ENCODE results near the gene JMJD7. TPM values are rescaled to one million over a fixed set of nuclear protein-coding genes. Genes with fewer than 3 reads are reported as not detected.

Gene JMJD7
- total RNA-seq, 2 experiments from 2014 or later, result 17.1 to 17.6 TPM

GRCh38 chr15:41801850-41802455 is 25.9 kb upstream of the JMJD7 start:
- Mint-ChIP-seq H3K36me3 (ENCODE audit: low read depth) (peaks cover 8% of the 10 kb centered on the region), H3K27me3 (no peaks in the 10 kb centered on the region), H3K9me3 (ENCODE audit: low read depth) (no peaks in the 10 kb centered on the region), H3K4me1 (peaks cover 17% of the 10 kb centered on the region), H3K4me3 (no peak overlapping the region), H3K27ac (no peak overlapping the region)
- ATAC-seq (peak; percentile 37), DNase-seq (no peak)
- intact Hi-C loops (cut with DNase I, micrococcal nuclease), result no loop called here
- CTCF ChIA-PET, result interaction anchor here (0.8 to 1.8 kb wide), 4 partner anchors 9 to 102 kb away, joined by 3 to 12 read pairs (median 5); partner anchors contain the start of gene MAPKBP1
- POLR2A ChIA-PET, result interaction anchor here (0.5 kb wide), 1 partner anchor 1949 kb away, joined by 5 read pairs; no protein-coding TSS in a partner anchor

GRCh38 chr15:41804361-41804760 is 23.5 kb upstream of the JMJD7 start:
- CTCF ChIA-PET, result interaction anchor here (0.7 to 1.4 kb wide), 2 partner anchors 26 to 28 kb away, joined by 3 to 4 read pairs; no protein-coding TSS in a partner anchor
- Mint-ChIP-seq H3K36me3 (ENCODE audit: low read depth) (peaks cover 8% of the 10 kb centered on the region), H3K27ac (peak overlapping the region; percentile 22)

GRCh38 chr15:41804916-41805666 is 22.8 kb upstream of the JMJD7 start:
- H3K27ac Mint-ChIP-seq, result no peak overlapping the region

More at GRCh38 chr15:41804361-41804760, 23.5 kb upstream of the JMJD7 start:
- DNase-seq (no peak), ATAC-seq (no peak)
- POLR2A ChIA-PET, result no interaction called here
- Mint-ChIP-seq H3K27me3 (no peaks in the 10 kb centered on the region), H3K9me3 (ENCODE audit: low read depth) (no peaks in the 10 kb centered on the region), H3K4me1 (peaks cover 8% of the 10 kb centered on the region), H3K4me3 (no peak overlapping the region)
- intact Hi-C loops (cut with DNase I, micrococcal nuclease), result no loop called here

GRCh38 chr15:41805711-41806110 is 22.2 kb upstream of the JMJD7 start:
- H3K27ac Mint-ChIP-seq, result no peak overlapping the region
- no peaks in the 10 kb centered on the region for H3K27me3 Mint-ChIP-seq
- ATAC-seq, result no peak
- ChIA-PET POLR2A (no interaction called here), CTCF (interaction anchor here (0.9 to 1.1 kb wide), 2 partner anchors 32 to 33 kb away, joined by 3 to 6 read pairs; partner anchors contain the start of gene MAPKBP1)
- H3K36me3 Mint-ChIP-seq (ENCODE audit: low read depth), result peaks cover 4% of the 10 kb centered on the region
- H3K4me1 Mint-ChIP-seq, result peaks cover 4% of the 10 kb centered on the region
- no peaks in the 10 kb centered on the region for H3K9me3 Mint-ChIP-seq (ENCODE audit: low read depth)
- no peak for DNase-seq
- intact Hi-C loops (cut with DNase I, micrococcal nuclease), result no loop called here
- no peak overlapping the region for H3K4me3 Mint-ChIP-seq

More at GRCh38 chr15:41804916-41805666, 22.8 kb upstream of the JMJD7 start:
- H3K27me3 Mint-ChIP-seq, result no peaks in the 10 kb centered on the region
- no peak overlapping the region for H3K4me3 Mint-ChIP-seq
- H3K4me1 Mint-ChIP-seq, result peaks cover 4% of the 10 kb centered on the region
- H3K9me3 Mint-ChIP-seq (ENCODE audit: low read depth), result no peaks in the 10 kb centered on the region
- intact Hi-C loops (cut with DNase I, micrococcal nuclease), result no loop called here
- CTCF ChIA-PET, result interaction anchor here (0.7 to 1.1 kb wide), 3 partner anchors 27 to 32 kb away, joined by 3 to 6 read pairs (median 3); partner anchors contain the start of gene MAPKBP1
- H3K36me3 Mint-ChIP-seq (ENCODE audit: low read depth), result peaks cover 8% of the 10 kb centered on the region
- ATAC-seq (no peak), DNase-seq (no peak)
- POLR2A ChIA-PET, result no interaction called here

- DNase-seq (no peak), ATAC-seq (no peak)
- CTCF ChIA-PET, result interaction anchor here (0.6 to 8.6 kb wide), 3 partner anchors 32 to 134 kb away, joined by 3 to 233 read pairs (median 3); partner anchors contain the start of gene MAPKBP1
- POLR2A ChIA-PET, result no interaction called here
- Mint-ChIP-seq H3K4me3 (no peak overlapping the region), H3K4me1 (peaks cover 4% of the 10 kb centered on the region), H3K27ac (no peak overlapping the region), H3K36me3 (ENCODE audit: low read depth) (no peaks in the 10 kb centered on the region), H3K27me3 (no peaks in the 10 kb centered on the region), H3K9me3 (ENCODE audit: low read depth) (no peaks in the 10 kb centered on the region)
- intact Hi-C loops (cut with DNase I, micrococcal nuclease), result no loop called here
Observed at GRCh38 chr15:41806291-41807181, 21.4 kb upstream of the JMJD7 start.

GRCh38 chr15:41809121-41809520 is 18.8 kb upstream of the JMJD7 start:
- intact Hi-C loops (cut with DNase I, micrococcal nuclease), result no loop called here
- POLR2A ChIA-PET, result no interaction called here
- H3K27ac Mint-ChIP-seq, result no peak overlapping the region

GRCh38 chr15:41809526-41810220 is 18.2 kb upstream of the JMJD7 start:
- DNase-seq (no peak), ATAC-seq (no peak)
- CTCF ChIA-PET, result interaction anchor here (0.7 to 8.6 kb wide), 11 partner anchors 8 to 556 kb away, joined by 3 to 233 read pairs (median 4); partner anchors contain the start of gene MAPKBP1
- Mint-ChIP-seq H3K27ac (peak overlapping the region; percentile 33), H3K36me3 (ENCODE audit: low read depth) (no peaks in the 10 kb centered on the region), H3K4me1 (peaks cover 3% of the 10 kb centered on the region), H3K27me3 (no peaks in the 10 kb centered on the region), H3K9me3 (ENCODE audit: low read depth) (no peaks in the 10 kb centered on the region), H3K4me3 (no peak overlapping the region)
- intact Hi-C loops (cut with DNase I, micrococcal nuclease), result loop anchor here (2.0 to 5.0 kb wide), 2 partner anchors 112 to 205 kb away; no protein-coding TSS in a partner anchor
- POLR2A ChIA-PET, result no interaction called here

More at GRCh38 chr15:41809121-41809520, 18.8 kb upstream of the JMJD7 start:
- Mint-ChIP-seq H3K4me1 (peaks cover 4% of the 10 kb centered on the region), H3K4me3 (no peak overlapping the region), H3K27me3 (no peaks in the 10 kb centered on the region), H3K9me3 (ENCODE audit: low read depth) (no peaks in the 10 kb centered on the region), H3K36me3 (ENCODE audit: low read depth) (no peaks in the 10 kb centered on the region)
- ATAC-seq (no peak), DNase-seq (no peak)
- CTCF ChIA-PET, result interaction anchor here (0.6 to 8.6 kb wide), 8 partner anchors 12 to 555 kb away, joined by 3 to 233 read pairs (median 3); partner anchors contain the start of gene MAPKBP1

GRCh38 chr15:41810651-41811431 is 17.1 kb upstream of the JMJD7 start:
- intact Hi-C loops (cut with DNase I, micrococcal nuclease), result loop anchor here (1.0 to 5.0 kb wide), 7 partner anchors 37 to 345 kb away; partner anchors contain the start of gene MAPKBP1 (in 2 of the 2)
- ChIA-PET CTCF (interaction anchor here (0.5 to 8.6 kb wide), 31 partner anchors 9 to 520 kb away, joined by 3 to 233 read pairs (median 4); partner anchors contain the start of gene MAPKBP1), POLR2A (interaction anchor here (0.6 kb wide), 1 partner anchor 218 kb away, joined by 5 read pairs; no protein-coding TSS in a partner anchor)
- H3K4me3 Mint-ChIP-seq, result no peak overlapping the region
- ATAC-seq, result peak; percentile 25
- H3K4me1 Mint-ChIP-seq, result no peaks in the 10 kb centered on the region
- DNase-seq, result no peak
- H3K9me3 Mint-ChIP-seq (ENCODE audit: low read depth), result no peaks in the 10 kb centered on the region
- H3K27me3 Mint-ChIP-seq, result no peaks in the 10 kb centered on the region
- no peaks in the 10 kb centered on the region for H3K36me3 Mint-ChIP-seq (ENCODE audit: low read depth)
- H3K27ac Mint-ChIP-seq, result no peak overlapping the region

GRCh38 chr15:41811432-41812195 is 16.3 kb upstream of the JMJD7 start:
- Mint-ChIP-seq H3K9me3 (ENCODE audit: low read depth) (no peaks in the 10 kb centered on the region), H3K27me3 (no peaks in the 10 kb centered on the region), H3K4me3 (no peak overlapping the region), H3K36me3 (ENCODE audit: low read depth) (peaks cover 4% of the 10 kb centered on the region), H3K27ac (no peak overlapping the region), H3K4me1 (no peaks in the 10 kb centered on the region)
- DNase-seq (peak; percentile 84), ATAC-seq (peak; percentile 98)
- intact Hi-C loops (cut with DNase I, micrococcal nuclease), result loop anchor here (1.0 to 5.0 kb wide), 7 partner anchors 37 to 345 kb away; partner anchors contain the start of gene MAPKBP1 (in 2 of the 2)
- ChIA-PET CTCF (interaction anchor here (0.6 to 8.6 kb wide), 36 partner anchors 10 to 346 kb away, joined by 3 to 233 read pairs (median 4); partner anchors contain the start of gene MAPKBP1), POLR2A (interaction anchor here (0.6 kb wide), 1 partner anchor 906 kb away, joined by 3 read pairs; no protein-coding TSS in a partner anchor)
